ENCODE data around the gene DGKI. TPM values are rescaled to one million over a fixed set of nuclear protein-coding genes. Genes with fewer than 3 reads are reported as not detected.

Gene DGKI
- total and polyA plus RNA-seq, 9 of the 15 experiments (the other 6 are each of a cell fraction or from before 2014, with no cell fraction given) = 0.11 to 0.54 (median 0.15) TPM; not detected in 5

DNA sequence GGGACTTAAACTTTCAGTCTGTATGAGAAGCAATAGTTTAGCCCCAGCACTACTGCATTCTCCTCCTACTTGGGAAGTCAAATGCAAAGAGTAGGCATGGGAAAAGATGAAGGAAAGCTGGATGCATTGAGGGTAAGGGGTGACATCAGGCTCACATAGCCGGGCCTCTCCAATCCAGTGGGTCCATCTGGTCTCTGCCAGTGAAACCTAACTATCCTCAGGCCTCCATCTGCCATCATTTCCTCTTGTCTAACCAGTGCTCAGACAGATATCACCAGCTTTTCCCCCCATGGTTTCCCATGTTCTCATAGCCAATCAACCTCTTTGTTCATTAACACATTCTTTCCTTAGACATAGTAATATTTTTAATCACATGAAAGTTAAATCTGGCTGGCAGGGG, 118.3 kb downstream of the DGKI start:
- TF ChIP-seq RNF2 (IDR thresholded peaks at IDR 0.05) (no peak), SLC30A9 (CRISPR knock-in tag; IDR thresholded peaks at IDR 0.05) (no peak), PHF21A (IDR thresholded peaks at IDR 0.05; ENCODE audit: borderline replicate concordance, low read depth) (no peak), MNT (conservative IDR thresholded peaks at IDR 0.05) (no peak), TBL1XR1 (IDR thresholded peaks at IDR 0.05; ENCODE audit: low read length in 2 of 2) (no peak), ILF3 (IDR thresholded peaks at IDR 0.05; ENCODE audit: borderline replicate concordance) (no peak)
- TF ChIP-seq, protein P1, sequence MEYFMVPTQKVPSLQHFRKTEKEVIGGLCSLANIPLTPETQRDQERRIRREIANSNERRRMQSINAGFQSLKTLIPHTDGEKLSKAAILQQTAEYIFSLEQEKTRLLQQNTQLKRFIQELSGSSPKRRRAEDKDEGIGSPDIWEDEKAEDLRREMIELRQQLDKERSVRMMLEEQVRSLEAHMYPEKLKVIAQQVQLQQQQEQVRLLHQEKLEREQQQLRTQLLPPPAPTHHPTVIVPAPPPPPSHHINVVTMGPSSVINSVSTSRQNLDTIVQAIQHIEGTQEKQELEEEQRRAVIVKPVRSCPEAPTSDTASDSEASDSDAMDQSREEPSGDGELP (CRISPR knock-in tag; IDR thresholded peaks at IDR 0.05; ENCODE audit: borderline replicate concordance) = no peak
- ATAC-seq (no peak), DNase-seq (ENCODE audit: extremely low read depth in 1 of 4, low spot score in 3 of 4) (no peak), FAIRE-seq (no peak)
- no peaks in the 10 kb centered on the region for H3K9me3 ChIP-seq (replicated peaks; ENCODE audit: control insufficient read depth, insufficient read depth, low read depth, low read length)
- 0% methylated on average over 1 of the region's 1 CpG for WGBS (ENCODE audit: insufficient coverage, low coverage, missing lambda C conversion rate)
- POLR2A ChIA-PET = interaction anchor here (0.8 kb wide), 1 partner anchor 11 kb away, joined by 3 read pairs; no protein-coding TSS in a partner anchor
- no peaks in the 10 kb centered on the region for H3K27me3 ChIP-seq (ENCODE audit: control insufficient read depth in 2 of 2, insufficient read depth in 2 of 2, low read length in 2 of 2)
- H3K79me2 ChIP-seq (ENCODE audit: control insufficient read depth, insufficient read depth, low read length) = no peaks in the 10 kb centered on the region
- in situ Hi-C loops (cut with MboI) = no loop called here
- H3K4me1 ChIP-seq (replicated peaks in 1 of 2; ENCODE audit: control insufficient read depth in 2 of 2, insufficient read depth in 2 of 2, low read length in 2 of 2) = no peaks in the 10 kb centered on the region
- no peak overlapping the region for H3K4me3 ChIP-seq
- H3K36me3 ChIP-seq (ENCODE audit: control insufficient read depth, insufficient read depth, low read length) = no peaks in the 10 kb centered on the region
- H3K27ac ChIP-seq (ENCODE audit: extremely low read depth, low read depth, low read length) = no peak overlapping the region
- no peaks in the 10 kb centered on the region for H4K20me1 ChIP-seq (replicated peaks; ENCODE audit: control insufficient read depth, insufficient read depth, low read length)
- BruUV-seq (replicated peaks) = no TSS peak
- intact Hi-C loops (cut with micrococcal nuclease) = no loop called here
- CTCF ChIA-PET (ENCODE audit: low intra/inter-chr PET ratio) = no interaction called here
- H3K9ac ChIP-seq (ENCODE audit: insufficient read depth in 1 of 2, low read depth in 2 of 2, low read length in 2 of 2) = no peak overlapping the region
- H3K4me2 ChIP-seq (ENCODE audit: insufficient read depth, low read length) = no peak overlapping the region
- H3K9me1 ChIP-seq (ENCODE audit: control insufficient read depth, insufficient read depth, low read length) = no peaks in the 10 kb centered on the region
- H2AFZ ChIP-seq (ENCODE audit: low read depth, low read length) = no peak overlapping the region
